HG03159 (cell line): ENCODE measurements around the gene MAP3K20.
"Not testable (repeated sequence)": the region's sequence is repeated elsewhere in the genome, so short reads cannot be mapped to it uniquely, and the experiment has no call there.

Experiments
- ATAC-seq: cut with Tn5 transposase; IDR thresholded peaks from one replicate; pipeline ENCODE4 v1.9.1; 2021; ENCODE audit warnings: mild to moderate bottlenecking, moderate library complexity; ENCODE audit not compliant: unreplicated experiment

The MAP3K20 gene

GRCh38 chr2:173226899-173227698 lies 151.5 kb downstream of the MAP3K20 start:
- no peak for ATAC-seq

GRCh38 chr2:173229086-173229485 lies 153.4 kb downstream of the MAP3K20 start:
- ATAC-seq, result no peak

GRCh38 chr2:173230181-173230580 lies 154.5 kb downstream of the MAP3K20 start:
- no peak for ATAC-seq

GRCh38 chr2:173231042-173231441 lies 155.4 kb downstream of the MAP3K20 start:
- no peak for ATAC-seq

GRCh38 chr2:173231465-173231864 lies 155.8 kb downstream of the MAP3K20 start:
- ATAC-seq, result no peak

- no peak for ATAC-seq
Observed at GRCh38 chr2:173232956-173233744, 157.5 kb downstream of the MAP3K20 start.

GRCh38 chr2:173235947-173236803 lies 160.5 kb downstream of the MAP3K20 start:
- ATAC-seq, result no peak

GRCh38 chr2:173238385-173238784 lies 162.7 kb downstream of the MAP3K20 start:
- ATAC-seq, result no peak

- ATAC-seq, result no peak
Observed at GRCh38 chr2:173238831-173239230, 163.2 kb downstream of the MAP3K20 start.

- ATAC-seq, result peak; percentile 96
Observed at GRCh38 chr2:173239644-173240043, 164.0 kb downstream of the MAP3K20 start.

- ATAC-seq, result no peak
Observed at GRCh38 chr2:173240083-173240482, 164.4 kb downstream of the MAP3K20 start.

- no peak for ATAC-seq
Observed at GRCh38 chr2:173241643-173242042, 166.0 kb downstream of the MAP3K20 start.

GRCh38 chr2:173247156-173247555 lies 171.5 kb downstream of the MAP3K20 start:
- ATAC-seq, result no peak

- no peak for ATAC-seq
Observed at GRCh38 chr2:173248381-173248780, 172.7 kb downstream of the MAP3K20 start.

- ATAC-seq, result no peak
Observed at GRCh38 chr2:173249661-173250641, 174.3 kb downstream of the MAP3K20 start.

GRCh38 chr2:173251225-173251624 lies 175.6 kb downstream of the MAP3K20 start:
- ATAC-seq, result no peak

- ATAC-seq, result no peak
Observed at GRCh38 chr2:173252581-173252980, 176.9 kb downstream of the MAP3K20 start.

GRCh38 chr2:173254659-173255058 lies 179.0 kb downstream of the MAP3K20 start:
- no peak for ATAC-seq

GRCh38 chr2:173258701-173259100 lies 183.1 kb downstream of the MAP3K20 start:
- ATAC-seq, result no peak

GRCh38 chr2:173262356-173262755 lies 186.7 kb downstream of the MAP3K20 start:
- not testable (repeated sequence) for ATAC-seq
